ENCODE results near the gene MCRS1.
"Not testable (repeated sequence)": the region's sequence is repeated elsewhere in the genome, so short reads cannot be mapped to it uniquely, and the experiment has no call there.

The MCRS1 gene, protein sequence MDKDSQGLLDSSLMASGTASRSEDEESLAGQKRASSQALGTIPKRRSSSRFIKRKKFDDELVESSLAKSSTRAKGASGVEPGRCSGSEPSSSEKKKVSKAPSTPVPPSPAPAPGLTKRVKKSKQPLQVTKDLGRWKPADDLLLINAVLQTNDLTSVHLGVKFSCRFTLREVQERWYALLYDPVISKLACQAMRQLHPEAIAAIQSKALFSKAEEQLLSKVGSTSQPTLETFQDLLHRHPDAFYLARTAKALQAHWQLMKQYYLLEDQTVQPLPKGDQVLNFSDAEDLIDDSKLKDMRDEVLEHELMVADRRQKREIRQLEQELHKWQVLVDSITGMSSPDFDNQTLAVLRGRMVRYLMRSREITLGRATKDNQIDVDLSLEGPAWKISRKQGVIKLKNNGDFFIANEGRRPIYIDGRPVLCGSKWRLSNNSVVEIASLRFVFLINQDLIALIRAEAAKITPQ

DNA sequence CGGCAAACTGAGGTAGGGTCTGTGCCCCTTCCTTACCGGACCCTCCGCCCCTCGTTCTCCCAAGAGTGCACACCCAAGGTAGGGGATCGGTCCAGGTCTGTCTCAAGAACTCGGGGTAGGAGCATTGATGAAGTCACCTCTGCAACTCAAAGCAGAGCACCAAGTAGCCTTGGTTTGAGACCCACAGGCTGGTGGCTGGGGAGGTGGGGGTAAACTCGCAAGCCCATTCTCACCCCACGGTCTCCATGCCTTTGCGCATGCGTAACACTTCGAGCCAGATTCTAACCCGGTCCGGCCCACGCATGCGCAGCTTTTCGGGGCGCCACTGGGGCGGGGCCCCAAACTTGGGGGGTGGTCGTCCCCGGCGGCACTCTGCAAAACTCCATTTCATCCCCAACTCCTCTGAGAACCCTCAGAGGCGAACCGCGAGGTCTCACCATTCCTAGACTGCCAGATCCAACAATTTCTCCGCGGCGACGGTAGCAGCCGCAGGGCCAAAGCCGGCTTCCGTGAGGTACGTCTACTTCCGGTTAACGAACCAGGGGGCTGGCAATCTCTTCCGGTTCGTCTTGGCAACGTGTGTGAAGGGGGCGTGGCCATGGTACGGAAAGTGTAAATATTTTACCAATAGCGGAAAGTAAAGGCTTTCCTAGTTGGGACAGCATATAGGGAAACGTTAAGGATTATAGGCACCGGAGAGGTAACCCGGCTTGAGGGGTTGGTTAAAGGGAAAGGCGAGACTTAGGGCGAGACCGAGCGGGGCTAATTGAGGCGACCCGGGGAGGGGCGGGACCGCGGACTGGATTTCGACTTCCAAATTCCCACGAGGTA lies at the start of gene MCRS1:
Gene MCRS1, minus strand, starts transcription at position 532 of the 831 bp plus-strand sequence. CDS start 1,411 bp downstream, outside the sequence.
- DNase-seq (ENCODE audit: low read depth, low spot score), result peak; percentile 84

DNA sequence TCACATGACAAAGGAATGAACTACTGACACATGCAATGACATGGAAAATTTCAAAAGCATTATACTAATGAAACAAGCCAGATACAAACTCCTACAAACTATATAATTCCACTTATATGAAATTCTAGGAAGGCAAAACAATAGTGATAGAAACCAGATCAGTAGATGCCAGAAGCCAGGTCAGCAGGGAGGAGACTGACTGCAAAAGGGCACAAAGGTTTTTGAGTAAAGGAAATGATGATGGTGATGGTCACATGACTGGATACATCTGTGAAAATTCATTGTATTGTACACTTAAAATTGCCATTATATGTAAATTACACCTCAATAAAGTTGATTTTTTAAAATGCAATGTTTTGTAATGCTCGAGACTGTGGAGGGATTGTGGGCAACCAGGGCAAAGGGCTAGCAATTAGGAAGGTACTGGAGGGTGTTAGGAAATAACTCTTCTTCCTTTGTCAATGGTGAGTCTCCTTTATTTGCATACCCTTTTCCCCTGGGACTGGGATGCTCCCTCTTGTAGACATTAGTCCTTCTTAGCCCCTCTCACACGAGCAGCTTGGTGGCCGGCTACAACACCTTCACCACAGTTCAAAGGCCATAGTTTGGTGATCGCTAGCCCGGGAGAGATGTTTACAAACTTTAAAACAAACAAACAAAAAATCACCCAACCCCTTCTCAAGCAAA lies 48.7 kb upstream of the MCRS1 start:
- DNase-seq (ENCODE audit: low read depth, low spot score), result no peak

DNA sequence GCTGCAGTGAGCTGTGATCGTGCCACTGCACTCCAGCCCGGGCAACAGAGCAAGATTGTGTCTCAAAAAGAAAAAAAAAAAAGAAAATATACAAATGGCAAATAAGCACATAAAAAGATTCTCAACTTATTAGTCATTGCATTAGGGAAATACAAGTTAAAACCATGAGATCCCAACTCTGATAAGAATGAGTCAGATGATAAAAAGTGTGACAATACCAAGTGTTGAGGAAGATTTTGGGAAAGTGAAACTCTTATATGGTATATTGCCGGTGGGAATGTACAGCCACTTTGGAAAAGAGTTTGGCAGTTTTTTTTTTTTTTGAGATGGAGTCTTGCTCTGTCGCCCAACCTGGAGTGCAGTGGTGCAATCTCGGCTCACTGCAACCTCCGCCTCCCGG lies 47.8 kb upstream of the MCRS1 start:
- DNase-seq (ENCODE audit: low read depth, low spot score), result no peak

DNA sequence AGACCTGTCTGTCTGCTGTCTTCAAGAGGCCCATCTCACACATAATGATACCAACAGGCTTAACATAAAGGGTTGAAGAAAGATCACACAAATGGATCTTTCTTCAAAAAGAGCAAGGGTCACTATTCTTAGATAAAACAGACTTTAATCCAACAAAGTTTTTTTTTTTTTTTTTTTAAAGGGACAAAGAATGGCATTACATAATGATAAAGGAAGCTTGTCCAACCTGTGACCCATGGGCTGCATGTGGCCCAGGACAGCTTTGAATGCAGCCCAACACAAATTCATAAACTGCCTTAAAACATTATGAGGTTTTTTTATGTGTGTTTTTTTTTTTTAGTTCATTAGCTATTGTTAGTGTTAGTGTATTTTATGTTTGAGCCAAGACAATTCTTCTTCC lies 44.3 kb upstream of the MCRS1 start:
- no peak for DNase-seq (ENCODE audit: low read depth, low spot score)

DNA sequence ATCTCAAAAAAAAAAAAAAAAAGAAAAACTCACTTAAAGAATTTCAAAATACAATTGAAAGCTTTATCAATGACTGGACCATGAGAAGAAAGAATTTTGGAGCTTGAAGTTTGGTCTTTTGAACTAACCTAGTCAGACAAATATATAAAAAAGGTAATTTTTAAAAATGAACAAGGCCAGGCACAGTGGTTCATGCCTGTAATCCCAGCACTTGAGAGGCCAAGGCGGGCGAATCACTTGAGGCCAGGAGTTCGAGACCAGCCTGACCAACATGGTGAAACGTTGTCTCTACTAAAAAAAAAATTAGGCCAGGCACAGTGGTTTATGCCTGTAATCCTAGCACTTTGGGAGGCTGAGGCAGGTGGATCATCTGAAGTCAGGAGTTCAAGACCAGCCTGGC lies 42.8 kb upstream of the MCRS1 start:
- DNase-seq (ENCODE audit: low read depth, low spot score), result not testable (repeated sequence)

DNA sequence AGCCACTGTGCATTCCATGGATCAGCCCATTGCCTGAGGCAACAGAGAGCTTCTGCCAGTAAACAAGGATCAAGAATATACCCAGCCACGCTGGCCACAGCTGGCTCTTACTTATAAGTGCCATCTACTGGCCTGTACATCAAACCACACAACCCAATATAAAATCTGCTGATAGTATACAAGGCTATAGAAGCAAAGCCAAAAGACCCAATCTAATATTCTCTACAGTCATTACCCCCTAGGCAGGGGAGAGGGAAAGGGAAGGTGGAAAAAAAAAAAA lies 41.9 kb upstream of the MCRS1 start:
- DNase-seq (ENCODE audit: low read depth, low spot score), result no peak

DNA sequence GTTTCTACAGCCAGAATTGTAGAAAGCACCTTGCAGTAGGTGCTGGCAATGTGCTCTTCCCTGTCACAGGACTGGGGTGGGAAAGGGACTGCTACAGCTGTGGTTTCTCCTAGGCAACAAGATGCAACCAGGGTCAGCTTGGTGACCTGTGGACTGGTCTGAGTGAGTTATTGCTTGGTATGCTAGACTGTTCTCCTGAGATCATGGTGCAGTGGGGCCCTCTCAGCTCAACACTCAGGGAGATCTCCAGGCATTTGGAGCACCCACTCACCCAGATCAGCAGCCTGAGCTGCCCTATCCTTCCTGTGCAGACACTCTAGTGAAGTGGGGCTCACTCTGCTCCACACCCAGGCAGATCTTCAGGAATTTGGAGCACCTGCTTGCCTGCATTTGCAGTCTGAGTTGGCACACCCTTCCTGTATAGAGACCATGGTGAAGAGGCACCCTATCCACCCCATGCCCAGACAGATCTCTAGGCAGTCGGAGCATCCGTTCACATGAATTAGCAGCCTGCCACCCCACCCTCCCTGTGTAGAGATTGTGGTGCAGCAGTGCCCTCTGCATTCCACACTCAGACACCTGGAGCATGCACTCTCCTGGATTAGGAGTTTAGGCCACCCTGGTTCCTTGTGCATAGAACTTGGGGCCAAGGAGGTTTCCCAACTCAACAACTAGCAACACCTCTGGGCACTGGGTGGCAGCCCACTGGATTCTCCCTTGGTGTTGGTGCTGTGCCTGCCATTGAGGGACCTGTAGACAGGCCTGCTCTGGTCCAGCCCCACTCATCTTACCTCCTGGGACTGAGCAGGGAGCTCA lies 41.3 kb upstream of the MCRS1 start:
- no peak for DNase-seq (ENCODE audit: low read depth, low spot score)

DNA sequence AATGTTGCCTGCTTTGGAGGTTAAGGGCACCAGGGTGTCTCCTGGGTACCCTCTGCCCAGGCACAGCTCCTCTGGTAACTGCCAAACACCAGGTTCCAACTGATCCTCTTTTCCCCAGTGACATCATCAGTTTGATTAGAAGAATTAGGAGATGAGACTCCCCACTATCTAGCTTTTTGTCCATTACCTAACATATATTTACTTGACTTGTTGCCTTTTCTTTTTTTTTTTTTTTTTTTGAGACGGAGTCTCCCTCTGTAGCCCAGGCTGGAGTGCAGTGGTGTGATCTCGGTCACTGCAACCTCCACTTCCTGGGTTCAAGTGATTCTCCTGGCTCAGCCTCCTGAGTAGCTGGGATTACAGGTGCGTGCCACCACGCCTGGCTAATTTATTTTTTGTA lies 37.6 kb upstream of the MCRS1 start, which contains the start of gene FAM186B:
Gene FAM186B, minus strand, starts transcription at position 101 of the 400 bp plus-strand sequence. CDS start 162 bp downstream, outside the sequence.
- DNase-seq (ENCODE audit: low read depth, low spot score), result not testable (repeated sequence)

DNA sequence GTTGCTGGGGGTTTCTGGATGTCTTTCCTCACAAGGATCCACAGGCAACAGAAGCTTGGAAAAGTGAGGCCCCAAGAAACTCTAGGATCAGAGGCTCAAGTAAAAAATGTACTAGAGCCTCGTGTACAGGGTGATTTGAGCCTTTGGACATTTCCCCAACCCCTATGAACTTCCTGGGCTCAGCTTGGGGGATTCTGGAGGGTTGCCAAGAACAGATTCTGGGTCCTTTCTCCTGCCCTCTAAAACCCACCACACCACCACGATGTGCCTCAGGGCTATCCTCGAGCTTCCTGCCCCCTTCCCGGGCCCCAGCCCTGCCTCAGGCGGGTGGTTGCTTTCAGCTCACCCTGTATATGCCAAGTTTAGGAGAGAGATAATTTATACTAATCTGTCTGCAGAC lies 36.9 kb upstream of the MCRS1 start:
- DNase-seq (ENCODE audit: low read depth, low spot score), result no peak

DNA sequence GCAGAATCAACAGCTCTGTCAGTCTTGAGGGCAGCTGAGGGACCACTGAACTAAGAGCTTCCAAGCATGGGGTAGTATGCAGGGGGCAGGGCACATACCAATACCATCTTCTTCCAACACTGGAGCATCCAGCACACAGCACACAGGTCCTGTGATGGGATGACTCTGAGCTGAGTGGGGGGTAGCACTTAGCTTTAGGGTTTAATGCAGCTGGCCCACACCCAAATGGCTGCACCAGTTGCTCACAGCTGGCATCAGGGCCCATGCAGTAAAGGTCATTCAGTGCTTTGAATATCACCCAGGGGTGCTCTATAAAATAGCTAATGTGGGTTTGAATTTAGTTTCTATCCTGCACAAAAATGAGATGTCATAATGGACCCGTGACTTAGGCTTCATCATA lies 35.8 kb upstream of the MCRS1 start:
- no peak for DNase-seq (ENCODE audit: low read depth, low spot score)

DNA sequence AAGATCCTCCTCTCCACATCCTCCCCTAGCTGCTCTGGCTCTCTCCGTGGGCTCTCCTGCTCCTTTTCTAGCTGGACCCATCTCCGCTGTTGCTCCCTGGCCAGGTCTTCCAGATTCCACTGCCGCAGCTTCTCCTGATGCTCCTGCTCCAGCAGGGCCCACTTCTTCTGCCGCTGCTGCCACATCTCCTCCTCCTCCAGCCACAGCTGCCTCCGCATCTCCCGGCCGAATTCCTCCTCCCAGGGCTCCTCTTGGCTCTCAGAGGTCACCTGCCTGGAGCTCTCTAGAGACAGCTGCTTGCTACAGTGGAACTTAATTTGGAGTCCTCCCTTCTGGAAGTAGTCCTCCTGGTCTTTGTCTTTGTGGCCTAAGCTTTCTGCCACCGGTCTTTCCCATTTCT lies 32.0 kb upstream of the MCRS1 start:
- DNase-seq (ENCODE audit: low read depth, low spot score), result no peak

DNA sequence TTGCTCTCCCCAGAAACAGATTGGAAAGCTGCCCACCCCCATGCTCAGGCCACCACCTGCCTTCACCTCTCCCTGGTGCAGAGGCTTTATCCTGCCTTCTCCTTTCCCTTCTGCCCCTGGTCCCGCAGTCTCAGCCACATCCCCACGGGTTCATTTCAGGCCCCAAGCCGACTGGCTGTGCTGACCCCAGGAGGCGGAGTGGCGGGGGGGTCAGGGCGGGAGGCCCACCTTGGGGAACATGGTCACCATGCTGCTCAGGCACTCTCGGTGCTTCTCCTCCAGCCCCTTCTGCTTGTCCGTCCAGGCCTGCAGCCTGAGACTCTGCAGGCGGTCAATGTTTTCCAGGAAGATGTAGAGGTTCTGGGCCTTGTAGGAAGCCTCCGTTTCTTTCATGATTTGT lies 30.6 kb upstream of the MCRS1 start:
- DNase-seq (ENCODE audit: low read depth, low spot score), result no peak

DNA sequence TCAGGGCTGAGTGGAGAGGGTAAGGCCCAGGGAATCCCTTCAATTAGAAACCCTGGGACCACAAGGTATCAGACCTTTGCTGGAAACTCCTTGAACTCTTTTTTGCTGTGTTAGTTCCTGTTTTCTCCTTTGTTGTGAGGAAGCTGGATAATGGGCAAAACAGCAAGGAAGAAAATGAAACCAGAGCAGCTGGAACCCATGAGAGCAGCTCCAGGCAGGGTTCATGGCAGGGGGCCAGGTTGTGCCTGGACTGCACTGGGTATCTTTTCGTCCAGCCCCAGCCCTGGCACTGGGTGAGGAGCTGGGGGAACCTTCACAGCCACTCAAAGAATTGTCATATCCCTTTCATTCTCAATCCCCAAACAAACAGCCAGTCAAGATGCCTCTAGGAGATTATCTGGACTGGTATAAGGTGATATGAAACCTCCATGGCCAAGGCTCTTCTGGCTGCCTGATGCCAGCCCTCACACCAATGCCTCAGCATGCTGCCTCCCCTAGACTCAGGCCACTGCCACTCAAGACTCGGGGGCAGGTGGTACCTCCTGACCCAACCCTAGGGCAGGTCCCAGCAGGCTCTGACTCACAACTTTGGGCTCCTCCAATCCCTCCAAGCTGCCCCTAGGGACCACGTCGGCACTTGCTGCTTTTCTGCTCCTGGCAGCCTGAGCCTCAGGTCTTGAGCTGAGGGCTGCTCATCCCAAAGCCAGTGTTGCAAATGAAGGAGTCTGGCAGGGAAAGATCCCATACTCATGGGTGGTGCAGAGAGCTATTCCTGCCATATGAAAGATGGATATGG lies 21.0 kb upstream of the MCRS1 start:
- no peak for DNase-seq (ENCODE audit: low read depth, low spot score)

DNA sequence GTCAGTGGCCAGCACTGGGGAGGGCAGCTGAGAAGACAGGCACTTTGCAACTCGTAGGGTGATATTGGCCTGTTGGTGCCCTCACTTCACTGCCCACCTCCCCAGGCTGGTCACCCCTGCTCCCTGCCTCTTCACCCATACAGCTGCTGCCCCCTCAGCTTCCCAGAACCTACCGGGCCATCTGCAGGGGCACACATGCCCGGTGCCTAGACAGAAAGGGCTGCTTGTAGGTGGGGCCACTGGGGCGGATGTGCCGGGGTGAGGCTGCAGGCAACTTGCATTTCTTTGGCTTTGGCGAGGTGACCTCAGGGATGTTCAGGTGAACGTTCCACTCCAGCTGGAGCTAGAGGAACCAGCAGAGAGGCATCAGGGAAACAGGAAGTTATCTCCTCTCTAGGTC lies 20.3 kb upstream of the MCRS1 start:
- no peak for DNase-seq (ENCODE audit: low read depth, low spot score)

DNA sequence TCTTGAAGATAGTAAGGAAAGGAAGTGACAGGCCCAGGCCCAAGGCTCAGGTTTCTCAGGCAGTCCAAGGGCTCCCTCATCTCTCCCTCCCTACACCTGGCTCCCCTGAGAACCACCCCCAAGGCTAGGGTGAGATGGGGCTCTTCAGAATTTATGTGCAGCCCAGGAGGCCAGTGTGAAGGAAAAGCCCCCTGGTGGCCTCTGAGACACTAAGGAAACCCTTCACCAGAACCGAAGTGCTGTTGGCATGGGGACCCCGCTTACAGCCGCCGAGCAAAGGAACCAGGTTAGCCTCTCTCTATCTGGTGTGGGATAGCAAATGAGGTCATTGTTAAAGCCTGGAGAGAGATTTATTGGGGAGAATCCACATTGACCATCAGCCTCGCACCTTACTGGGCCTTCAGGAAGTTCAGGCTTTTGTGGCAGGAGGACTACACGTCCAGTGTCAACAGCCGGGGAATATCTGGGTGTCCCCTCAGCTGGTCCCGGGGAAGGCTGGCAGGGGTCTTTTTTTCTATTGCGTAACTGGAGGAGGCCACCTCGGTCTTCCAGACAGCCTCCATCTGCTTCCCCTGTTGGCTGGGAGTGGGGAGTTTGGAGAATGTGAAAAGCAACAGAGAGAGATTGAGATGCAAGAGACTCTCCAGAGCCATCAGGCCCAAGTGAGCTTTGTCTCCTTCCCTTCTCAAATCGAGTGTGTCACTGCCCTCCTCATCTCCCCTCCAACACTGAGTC lies 19.4 kb upstream of the MCRS1 start:
- no peak for DNase-seq (ENCODE audit: low read depth, low spot score)

DNA sequence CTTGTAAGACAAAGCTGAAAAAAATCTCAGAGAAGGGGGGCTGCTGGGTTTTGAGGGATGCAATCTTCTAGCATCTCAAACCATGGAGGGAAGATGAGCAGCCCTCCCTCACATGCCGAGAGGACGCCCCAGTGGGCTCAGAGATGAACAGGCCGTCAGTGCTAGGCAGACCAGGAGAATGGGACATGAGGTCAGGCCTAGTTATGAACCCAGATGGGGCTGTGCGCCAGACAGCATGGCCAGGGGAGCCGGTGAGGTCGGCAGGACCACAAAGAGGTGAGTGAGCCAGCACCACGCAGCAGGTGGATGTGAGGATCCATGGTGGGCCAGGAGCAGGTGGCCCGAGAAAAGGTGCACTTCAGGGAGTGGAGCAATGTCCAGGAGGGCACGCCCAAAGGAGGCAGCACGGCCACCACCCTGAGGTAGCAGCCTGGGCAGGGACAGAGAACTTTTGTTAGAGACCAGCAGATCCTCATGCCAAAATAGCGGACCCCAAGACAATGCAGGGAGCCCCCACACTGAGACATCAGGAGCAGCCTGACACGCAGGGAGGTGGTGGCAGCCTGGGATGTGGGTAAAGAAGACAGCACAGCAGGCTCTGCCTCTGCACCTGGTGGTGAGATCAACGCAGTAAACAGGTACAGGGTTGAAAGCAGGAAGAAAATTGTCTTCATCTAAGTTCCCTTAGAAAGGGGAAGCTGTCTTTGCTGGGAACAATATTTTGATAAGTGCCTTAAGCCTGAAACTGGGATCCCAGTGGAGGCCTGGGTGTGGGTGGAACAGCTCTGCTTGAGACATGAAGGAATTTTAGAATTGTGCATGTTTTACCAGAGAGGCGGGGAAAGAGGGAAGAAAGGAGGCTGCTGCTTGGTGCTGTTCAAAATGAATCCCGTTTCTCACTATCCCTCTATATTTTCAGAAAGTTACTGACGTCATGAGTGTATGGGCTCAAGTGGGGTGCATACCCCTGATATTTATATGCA lies 17.8 kb upstream of the MCRS1 start:
- no peak for DNase-seq (ENCODE audit: low read depth, low spot score)

DNA sequence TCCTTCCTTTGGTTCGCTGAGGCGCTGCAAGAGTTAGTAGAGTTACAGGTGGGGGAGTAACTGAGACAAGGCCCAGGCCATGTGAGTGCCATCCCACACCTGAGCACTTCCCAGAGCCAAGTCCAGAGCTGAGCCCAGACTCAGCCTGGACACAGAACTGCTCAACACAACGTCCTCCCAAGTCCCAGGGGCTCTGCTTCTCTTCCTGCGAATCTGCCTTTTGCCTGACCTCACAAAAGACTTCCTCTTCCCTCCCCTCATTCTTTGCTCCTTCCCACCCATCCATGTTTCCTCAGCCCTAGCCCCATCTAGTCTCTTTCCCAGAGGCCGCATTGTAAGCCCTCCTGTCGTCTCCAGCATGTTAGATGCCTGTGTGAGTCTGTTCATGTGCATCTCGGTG lies 16.6 kb upstream of the MCRS1 start:
- no peak for DNase-seq (ENCODE audit: low read depth, low spot score)

DNA sequence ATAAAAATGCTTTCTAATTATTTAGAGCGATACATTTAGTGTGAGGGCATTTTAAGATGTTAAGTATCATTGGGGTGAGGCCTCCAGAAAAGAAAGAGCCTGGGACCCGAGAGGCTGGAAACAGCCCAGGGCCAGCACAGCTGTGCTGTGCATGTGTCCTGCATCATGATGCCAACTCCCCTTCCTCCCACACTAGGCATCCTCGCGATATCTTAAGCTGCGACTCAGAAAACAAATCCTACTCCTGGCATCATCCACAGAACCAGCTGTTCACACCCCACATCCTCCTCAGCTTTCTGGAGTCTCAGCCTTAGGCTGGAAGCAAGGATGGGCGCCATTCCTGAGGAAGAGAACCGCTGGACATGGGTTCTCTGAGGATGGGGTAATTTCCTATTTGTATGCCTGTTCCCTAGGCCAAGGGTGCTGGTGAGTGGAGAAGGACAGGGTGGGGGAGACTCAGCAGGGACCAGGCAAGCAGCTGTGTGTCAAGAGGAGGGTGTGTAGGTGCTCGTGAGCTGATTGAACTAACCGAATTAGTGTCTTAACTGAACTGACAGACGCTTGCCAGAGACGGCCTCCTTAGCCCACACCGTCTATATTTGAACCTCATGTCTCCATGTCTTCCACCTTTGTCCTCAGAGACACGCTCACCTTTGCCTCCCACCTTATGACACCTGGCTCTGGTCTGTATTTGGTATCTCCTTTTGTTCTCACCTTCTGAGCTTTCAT lies 15.6 kb upstream of the MCRS1 start:
- no peak for DNase-seq (ENCODE audit: low read depth, low spot score)
